Activated CD4-positive, alpha-beta T cell treated with anti-CD3 and anti-CD28 coated beads for 48 hours (primary cell): ENCODE data around the gene FAM217B.

Experiments used
- DNase-seq: peaks from one replicate; pipeline ENCODE4 v3.0.0-alpha.2; 2020

Gene FAM217B

DNA sequence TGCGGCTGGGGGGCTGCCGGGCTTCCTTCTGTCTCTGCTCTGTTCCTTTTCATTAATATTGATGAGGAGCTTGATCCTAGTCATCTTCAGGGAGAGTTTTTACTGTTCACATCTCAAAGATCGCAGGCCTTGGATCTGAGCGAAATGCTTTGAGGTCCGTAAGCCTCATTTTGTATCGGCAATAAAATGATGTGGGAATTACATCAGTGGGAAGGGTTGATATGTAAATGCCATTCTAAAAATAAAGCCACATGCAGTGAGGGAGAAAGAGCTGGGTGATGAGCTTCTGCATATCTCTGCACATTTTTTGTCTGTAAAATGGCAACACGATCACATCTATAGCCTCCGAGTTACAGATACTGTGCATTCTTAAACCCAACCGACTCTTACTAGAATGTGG lies 42.9 kb downstream of the FAM217B start:
- DNase-seq, result no peak

DNA sequence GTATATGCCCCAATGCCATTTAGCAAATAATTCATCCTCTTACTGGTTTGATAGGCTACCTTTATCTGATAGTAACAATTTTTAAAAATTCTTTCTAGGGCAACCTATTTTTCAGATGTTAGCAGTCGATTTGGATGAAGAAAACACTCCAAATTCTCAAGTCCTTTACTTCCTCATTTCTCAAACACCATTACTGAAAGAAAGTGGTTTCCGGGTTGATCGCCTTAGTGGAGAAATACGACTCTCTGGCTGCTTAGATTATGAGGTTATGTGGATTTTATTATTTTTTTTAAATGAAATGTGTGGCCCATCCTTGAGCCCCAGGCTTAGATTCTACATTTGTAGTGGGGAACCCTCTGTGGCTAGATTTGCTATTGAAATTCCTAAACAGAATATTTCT lies 44.4 kb downstream of the FAM217B start:
- no peak for DNase-seq

DNA sequence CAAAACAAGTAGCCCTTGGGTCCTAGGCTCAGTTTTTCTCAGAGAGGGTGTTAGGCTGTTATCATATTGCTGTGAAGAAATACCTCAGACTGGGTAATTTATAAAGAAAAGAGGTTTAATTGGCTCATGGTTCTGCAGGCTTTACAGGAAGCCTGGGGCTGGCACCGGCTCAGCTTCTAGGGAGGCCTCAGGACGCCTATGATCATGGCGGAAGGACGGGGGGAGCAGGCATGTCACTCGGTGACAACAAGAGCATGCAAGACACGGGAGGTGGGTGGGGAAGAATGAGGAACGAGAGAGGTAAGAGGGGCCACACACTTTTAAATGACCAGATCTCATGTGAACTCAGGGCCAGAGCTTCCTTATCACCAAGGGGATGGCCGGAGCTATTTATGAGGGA lies 45.0 kb downstream of the FAM217B start:
- no peak for DNase-seq

DNA sequence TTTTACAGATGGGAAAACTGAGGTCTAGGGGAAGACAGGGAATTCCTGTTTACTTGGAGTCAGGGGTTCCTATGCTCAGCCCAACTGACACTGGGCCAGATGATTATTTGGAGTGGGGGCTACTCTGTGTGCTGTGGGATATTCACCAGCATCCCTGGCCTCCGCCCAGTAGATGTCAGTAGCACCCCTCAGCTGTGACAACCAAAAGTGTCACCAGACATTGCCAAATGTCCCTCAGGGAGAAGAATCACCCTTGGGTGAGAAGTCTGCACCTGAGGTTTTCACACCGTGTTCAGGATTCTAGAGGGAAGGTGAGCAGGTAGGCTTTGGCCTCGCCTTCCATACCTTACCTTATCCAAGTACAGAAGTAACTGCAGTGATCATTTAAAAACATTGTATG lies 45.7 kb downstream of the FAM217B start:
- no peak for DNase-seq

DNA sequence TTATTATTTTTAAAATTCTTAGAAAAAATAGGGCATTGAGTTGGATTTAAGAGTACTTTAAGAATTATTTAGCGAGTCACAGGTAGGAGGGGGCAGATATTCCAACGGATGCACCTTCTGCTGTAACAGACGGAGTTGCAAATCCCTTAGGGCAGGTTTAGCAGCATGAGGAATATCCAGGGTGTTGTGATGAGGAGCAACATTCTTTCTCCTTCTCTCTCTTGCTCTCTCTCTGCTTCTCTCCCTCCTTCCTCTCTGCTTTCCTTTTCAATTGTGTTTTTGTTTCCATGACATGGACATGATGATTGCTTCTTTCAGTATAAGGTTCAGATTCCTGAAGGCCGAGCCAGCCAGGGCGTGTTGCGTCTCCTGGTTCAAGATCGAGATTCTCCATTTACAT lies 46.9 kb downstream of the FAM217B start:
- DNase-seq, result no peak

DNA sequence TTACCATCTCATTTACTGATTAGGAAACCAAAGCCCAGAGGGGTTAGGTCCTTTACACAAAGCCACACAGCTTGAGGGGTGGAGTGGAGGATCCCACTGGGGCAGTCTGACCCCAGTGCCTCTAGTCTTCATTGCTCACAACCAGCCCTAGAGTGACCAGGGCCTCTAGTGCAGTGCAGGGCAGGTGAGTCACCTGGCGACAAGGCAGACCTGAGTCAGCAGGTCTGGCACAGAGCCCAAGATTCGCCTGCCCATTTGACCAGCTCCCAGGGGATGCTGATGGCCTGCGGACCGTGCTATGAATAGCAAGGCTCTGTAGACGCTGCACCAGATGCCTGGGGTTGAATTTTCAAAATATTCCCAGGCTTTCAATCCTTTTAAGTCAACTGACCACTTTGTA lies 48.0 kb downstream of the FAM217B start:
- no peak for DNase-seq

DNA sequence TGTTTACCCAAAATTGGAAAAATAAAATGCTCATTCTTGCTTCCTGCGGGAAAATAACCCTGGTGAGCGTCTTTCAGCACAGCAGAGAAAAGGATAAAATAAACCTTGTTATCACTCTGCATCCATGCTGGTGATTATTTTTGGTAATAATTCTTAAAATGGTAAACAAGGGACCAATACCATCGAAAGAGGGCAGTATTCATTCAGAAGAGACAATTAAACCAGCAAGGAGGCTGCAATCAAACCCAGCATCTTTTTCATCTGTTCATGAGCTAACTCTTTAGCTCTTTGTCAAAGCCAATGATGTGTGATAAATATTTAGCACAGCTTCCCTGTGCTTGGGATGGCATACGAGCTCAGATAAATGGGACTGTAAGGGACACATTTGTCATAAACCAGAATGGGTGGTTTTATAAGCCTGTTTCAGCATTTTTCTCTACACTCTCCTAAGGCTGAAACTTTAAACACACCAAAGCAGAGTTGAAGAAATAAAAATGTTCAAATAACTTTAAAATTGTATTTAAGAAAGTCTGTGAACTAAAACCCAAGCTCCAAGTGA lies 52.4 kb downstream of the FAM217B start:
- no peak for DNase-seq

DNA sequence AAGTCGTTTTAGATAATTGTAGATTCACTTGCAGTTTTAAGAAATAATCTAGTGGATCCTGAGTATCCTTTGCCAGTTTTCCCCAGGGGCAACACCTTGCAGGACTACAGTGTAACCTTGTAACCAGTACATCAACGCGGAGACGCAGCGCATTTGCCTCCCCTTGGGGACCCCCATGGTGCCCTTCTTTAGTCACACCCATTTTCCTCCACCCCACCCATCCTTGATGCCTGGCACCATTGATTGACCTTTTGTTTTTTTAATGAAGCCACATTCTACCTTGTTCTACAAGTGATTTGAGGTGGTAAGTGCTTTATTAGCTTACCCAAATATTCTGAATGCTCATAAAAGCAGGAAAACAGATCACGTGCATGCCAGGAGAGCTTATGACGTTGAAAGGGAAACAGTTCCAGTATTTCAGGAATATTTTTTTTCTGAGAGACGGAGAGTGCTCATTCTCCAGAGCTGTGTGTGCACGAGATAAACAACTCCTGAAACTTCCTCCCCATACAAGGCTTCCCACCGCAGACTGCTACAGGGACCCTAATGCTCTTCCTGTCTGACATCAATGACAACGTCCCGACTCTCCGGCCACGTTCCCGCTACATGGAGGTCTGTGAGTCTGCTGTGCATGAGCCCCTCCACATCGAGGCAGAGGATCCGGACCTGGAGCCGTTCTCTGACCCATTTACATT lies 53.7 kb downstream of the FAM217B start:
- DNase-seq, result no peak

DNA sequence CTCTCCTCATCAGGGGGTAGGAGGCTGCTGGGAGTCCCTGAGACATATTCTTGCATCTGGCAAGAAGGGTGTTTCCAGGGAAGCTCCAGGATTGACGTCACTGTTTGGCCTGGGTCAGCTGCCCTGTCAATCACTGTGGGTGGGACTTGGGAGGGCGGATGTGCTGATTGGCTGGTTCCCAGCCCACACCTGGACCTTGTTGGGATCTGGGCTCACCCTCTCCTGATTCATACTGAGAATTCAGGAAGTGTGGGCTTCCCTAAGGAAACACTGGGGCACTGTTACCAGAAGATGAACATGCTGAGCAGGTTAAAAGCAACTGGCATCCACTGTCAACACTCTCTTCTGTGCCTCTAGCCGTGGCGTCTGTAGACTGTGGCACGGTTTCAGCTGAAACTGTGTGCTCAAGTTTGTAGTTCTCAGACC lies 54.5 kb downstream of the FAM217B start:
- DNase-seq, result no peak

DNA sequence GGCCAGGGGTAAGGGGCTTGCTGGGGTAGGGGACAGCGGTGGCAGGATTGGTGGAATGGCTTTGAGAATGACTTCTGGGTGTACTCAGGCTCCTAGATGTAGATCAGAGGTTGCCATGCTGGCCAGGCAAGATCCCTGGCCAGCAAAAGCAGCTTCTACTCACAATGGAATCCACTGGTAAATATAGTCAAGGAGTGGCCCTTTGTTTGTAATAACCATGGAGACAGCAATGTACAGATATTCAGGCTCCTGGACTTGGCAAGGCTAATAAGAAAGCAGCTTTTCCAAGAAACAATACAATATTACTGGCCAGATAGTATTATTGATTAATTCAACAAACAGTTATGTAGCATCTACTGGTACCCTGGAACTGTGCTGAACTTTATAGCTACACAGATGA lies 55.9 kb downstream of the FAM217B start:
- DNase-seq, result no peak

DNA sequence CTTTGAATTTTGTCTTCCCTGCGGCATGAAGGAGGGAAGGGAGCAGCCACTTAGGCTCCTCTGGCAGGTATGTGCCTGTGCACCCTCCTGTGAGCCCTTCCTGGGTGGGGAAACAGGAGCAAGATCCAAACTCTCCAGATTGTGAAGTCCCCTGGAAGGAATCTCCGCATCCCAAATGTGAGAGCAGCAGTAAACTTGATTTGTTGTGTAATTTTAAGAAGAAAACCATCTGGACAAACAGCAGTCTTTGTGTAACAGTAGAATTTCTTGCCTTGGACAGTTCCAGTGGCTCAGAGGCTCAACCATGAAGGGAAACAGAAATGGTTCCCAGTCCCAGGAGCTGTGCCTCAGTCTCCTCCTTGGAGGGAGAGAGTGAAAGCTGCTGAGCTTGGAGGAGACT lies 57.7 kb downstream of the FAM217B start:
- DNase-seq, result no peak
